Islet of Langerhans (tissue), 1 donor: ENCODE measurements around the gene MYCN.
"Not testable (repeated sequence)": the region's sequence is repeated elsewhere in the genome, so short reads cannot be mapped to it uniquely, and the experiment has no call there.

ENCODE experiments used
- FAIRE-seq: peaks from one replicate; lab custom pipeline; 2011; peaks lifted over from hg19 to GRCh38; lab: Jason Lieb, UNC

The MYCN gene

DNA sequence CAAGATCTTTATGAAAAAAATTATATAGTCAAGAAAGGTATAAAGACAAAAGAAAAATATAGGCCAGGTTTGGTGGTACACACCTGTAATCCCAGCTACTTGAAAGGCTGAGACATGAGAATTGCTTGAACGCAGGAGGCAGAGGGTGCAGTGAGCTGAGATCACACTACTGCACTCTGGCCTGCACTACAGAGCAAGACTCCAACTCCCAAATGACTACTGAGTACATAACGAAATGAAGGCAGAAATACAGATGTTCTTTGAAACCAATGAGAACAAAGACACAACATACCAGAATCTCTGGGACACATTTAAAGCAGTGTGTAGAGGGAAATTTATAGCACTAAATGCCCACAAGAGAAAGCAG, 19.8 kb downstream of the MYCN start:
- FAIRE-seq, result not testable (repeated sequence)

DNA sequence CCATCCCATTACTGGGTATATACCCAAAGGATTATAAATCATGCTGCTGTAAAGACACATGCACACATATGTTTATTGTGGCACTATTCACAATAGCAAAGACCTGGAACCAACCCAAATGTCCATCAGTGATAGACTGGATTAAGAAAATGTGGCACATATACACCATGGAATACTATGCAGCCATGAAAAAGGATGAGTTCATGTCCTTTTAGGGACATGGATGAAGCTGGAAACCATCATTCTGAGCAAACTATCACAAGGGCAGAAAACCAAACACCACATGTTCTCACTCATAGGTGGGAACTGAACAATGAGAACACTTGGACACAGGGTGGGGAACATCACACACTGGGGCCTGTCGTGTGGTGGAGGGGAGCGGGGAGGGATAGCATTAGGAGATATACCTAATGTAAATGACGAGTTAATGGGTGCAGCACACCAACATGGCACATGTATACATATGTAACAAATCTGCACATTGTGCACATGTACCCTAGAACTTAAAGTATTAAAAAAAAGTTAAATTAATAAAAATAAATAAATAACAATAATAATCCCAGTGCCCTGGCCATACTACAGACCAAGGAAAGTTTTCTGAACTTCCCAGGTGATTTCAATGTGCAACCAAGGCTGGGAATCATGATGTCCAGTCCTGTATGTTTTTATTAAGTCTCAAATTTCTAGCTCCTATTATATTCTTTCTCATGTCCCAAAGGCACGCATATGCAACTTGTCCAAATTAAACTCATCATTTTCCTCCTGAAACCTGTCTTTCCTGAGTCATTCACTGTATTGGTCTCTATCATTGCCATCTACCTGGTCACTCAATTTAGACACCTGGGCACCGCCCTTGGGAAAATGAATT, 23.0 kb downstream of the MYCN start:
- FAIRE-seq, result not testable (repeated sequence)

DNA sequence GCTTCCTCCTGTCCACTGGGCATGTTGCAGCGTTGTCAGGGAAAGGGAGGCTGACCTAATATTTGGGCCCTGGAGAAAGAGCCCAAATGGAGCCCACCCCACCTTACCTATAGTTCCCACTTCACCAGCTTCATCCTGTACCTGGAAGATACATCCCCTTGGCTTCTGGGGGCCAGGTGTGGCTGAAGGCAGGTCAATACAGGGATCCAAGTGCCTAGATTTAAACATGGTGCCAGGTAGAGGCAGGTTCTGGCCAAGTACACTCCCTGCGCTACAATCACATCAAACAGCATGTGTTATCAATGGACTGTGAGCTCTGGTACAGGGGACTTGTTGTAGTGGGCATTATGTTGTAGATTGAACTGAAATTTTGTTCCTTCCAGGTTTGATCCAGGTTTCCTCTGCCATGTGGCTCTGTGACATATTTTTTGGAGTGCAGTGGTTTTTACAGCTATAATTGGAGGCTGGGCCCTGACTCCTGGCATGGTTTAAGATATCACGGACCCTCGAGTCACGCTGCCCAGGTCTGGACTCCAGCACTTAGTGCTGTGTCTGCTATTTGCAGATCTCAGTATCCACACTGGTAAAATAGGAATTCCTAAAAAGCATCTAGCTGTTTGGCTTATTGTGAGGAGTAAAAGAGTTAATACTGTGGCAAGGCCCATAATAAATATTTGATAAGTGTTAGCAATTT, 23.8 kb downstream of the MYCN start:
- FAIRE-seq, result no peak

DNA sequence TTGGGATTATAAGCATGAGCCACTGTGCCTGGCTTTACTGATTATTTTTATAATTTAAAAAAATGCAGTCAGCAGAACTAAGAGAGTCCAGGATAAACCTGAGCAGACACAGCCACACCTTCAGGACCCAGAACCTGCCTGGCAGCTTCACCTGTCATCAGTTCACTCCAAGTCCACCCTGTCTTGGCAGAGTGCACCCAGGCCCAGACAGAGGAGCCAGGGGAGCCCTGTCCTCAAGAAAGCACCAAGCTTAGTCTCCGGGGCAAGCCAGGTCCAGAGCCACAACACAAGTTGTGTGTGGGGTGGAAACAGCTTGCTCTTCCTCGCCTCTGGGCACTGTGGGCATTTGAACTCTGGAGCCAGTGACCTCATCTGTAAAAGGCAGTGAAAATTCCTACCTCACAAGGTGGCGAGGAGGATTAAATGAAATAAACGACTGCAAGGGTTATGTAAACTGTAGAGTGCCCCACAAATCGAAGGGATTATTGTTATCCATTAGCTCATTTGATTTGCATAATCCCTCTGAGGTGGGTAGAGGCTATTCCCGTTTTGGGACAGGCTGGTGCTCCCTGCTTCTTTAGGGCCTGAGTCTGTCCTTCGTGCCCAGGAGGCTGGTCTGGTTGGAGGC, 24.7 kb downstream of the MYCN start:
- no peak for FAIRE-seq

DNA sequence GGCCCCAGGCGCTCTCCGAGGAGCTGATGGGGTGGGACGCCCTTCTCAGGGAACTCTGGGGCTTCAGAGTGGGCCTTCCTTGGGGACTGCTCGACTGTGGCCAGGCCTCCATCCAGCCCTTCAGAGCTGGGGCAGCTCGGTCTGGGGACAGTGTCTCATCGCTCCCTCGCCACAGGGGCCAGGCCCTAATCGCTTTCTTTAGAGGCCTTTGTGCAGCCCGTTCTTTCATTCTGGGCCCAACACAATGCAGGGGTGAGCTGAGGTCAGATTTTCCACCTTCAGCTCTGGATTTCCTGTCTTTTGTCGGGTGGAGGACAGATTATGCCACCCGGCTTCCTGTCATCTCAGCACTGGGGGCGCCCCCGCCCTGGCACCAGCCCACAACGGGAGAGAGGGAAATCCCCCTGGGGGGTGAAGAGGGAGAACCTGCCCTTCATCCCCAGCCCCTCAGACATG, 25.2 kb downstream of the MYCN start:
- FAIRE-seq, result no peak

DNA sequence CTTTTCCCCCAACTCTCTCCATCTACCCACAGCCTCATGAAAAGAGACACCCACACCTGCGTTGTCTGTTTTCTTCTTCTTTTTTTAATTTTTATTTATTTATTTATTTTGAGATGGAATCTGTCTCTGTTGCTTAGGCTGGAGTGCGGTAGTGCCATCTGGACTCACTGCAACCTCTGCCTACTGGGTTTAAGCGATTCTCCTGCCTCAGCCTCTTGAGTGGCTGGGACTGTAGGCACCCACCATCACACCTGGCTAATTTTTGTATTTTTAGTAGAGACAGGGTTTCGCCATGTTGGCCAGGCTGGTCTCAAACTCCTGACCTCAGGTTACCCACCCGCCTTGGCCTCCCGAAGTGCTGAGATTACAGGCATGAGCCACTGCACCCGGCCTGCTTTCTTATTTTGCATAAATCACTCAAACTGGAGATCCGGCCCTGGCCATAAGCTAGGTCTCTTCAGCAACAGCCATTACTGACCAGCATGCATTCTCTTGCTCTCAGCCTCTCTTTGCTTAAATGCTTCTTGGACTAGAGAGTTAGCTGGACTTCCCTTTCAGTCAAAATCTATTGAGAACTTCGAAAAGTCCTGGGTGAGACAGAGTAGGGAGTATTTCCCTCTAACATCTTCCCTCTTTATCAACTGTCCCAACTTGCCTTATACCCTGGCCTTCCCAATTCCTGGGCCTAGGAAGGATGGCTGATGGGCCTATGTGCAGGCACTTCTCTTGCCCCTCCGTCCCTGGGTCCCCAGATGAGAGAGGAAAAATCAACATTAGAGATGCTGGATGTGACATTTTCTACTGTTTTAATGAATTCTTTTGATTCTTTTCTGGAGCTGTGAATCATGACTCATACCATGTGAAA, 27.3 kb downstream of the MYCN start:
- FAIRE-seq, result no peak

DNA sequence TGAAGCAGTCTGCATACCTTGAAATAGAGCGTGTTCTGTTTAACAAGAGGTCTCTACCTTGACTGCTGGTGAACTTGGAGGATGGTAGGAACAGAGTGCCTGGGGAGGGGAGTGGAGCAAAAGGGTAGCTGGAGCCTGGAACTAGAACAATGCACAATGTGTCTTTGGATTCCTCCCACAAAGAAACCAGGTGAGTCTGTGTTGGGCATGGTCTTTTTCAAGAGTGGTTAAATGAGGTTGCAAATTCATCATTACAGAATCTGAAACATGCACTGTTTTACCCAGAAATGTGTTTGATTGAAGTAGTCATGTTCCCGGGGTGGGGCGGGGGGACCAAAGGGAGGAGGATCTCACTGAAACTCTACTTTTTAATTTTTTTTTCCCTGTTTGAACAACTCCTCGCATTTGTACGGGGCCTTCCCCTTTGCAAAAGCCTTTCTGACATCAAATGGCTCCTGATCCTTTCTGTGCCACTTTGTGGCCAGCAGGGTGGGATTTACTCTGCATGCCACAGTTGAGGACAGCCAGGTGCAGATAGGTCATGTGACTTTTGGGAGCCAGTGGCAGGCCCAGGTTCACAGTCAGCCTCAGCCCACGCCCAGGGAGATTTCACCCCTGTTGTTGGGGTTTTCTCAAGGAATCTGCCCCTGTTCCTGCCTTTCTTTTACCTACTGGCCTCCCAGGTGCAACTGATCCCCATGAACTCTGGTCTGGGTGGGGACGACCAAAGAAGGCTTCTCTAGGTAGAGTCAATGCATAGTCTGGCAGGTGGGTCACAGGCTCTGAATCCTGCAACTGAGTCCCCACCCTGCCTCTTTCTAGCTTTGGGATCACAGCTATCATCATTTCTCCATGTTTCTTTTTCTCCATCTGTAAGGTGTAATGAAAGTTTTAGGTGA, 28.2 kb downstream of the MYCN start:
- no peak for FAIRE-seq

DNA sequence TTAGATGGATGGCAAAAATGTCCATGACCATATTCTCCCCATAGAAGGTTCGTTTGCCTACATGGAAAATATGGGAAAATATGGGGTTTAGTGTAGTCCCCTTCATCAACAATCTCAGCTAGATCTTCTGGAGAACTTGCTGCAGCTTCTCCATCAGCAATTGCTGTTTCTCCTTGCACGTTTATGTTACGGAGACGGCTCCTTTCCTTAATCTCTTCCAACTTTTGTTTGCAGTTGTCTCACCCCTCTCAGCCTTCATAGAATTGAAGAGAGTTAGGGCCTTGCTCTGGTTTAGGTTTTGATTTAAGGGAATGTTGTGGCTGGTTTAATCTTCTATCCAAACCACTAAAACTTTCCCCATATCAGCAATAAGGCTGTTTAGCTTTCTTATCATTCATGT, 28.9 kb downstream of the MYCN start:
- no peak for FAIRE-seq

DNA sequence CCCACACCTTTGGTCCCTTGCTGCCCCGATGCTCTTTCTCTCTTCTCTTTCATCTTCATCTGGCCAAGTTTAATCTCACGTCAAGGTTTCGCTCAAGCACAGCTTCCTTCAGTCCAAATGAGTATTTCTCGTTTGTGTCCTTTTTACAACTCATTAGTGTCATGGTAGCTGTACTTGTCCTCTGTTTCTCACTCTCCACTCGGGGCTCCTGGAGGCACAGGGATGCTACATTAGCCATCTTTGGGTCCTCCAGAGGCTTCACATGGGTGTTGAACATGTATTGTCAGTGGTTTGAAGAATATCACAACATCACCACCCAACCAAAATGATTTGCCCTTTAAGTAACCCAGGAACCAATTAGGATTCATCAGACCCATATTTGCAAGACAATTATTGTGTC, 30.4 kb downstream of the MYCN start:
- FAIRE-seq, result no peak

DNA sequence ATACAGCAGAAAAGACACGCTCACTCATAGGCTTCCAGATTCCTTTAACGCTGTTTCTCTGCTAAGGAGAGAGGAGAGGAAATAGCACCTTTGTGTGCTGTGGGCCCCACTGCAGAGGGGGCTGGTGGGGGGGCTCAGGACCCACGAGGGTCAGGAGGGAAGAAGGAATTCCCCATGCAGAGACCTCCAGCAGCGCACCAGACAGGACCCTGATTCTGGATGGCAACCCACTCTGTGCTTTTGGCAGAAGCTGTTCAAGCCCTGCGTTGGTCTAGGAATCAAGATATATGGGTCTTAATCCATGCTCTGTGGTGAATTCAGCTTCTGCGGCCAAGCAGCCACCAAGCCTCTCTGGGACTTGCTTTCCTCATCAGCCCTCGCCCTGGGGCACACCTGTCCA, 31.0 kb downstream of the MYCN start:
- no peak for FAIRE-seq

DNA sequence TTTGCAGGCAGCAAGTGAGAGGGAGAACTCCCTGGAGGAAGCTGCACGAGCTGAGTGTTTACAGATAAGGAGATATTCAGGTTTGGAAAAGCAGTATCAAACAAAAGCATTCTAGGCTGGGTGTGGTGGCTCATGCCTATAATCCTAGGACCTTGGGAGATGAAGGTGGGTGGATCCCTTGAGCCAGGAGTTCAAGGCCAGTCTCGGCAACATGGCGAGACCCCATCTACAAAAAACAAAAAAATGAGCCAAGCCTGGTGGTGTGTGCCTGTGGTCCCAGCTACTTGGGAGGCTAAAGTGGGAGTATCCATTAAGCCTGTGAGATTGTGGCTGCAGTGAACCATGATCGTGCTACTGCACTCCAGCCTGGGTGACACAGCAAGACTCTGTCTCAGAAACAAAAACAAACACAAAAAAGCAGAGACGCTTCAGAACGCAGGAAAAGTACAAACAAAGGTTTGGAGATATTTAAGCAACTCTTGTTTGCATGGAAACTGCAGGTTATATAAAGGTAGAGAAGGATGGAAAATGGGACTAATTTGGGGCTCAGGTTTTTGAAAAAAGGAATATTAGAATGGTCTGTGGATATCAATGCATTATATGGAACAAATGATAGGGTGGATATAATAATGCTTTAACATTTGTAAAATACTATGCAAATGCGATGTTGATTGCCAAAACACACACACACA, 31.6 kb downstream of the MYCN start:
- FAIRE-seq, result no peak

DNA sequence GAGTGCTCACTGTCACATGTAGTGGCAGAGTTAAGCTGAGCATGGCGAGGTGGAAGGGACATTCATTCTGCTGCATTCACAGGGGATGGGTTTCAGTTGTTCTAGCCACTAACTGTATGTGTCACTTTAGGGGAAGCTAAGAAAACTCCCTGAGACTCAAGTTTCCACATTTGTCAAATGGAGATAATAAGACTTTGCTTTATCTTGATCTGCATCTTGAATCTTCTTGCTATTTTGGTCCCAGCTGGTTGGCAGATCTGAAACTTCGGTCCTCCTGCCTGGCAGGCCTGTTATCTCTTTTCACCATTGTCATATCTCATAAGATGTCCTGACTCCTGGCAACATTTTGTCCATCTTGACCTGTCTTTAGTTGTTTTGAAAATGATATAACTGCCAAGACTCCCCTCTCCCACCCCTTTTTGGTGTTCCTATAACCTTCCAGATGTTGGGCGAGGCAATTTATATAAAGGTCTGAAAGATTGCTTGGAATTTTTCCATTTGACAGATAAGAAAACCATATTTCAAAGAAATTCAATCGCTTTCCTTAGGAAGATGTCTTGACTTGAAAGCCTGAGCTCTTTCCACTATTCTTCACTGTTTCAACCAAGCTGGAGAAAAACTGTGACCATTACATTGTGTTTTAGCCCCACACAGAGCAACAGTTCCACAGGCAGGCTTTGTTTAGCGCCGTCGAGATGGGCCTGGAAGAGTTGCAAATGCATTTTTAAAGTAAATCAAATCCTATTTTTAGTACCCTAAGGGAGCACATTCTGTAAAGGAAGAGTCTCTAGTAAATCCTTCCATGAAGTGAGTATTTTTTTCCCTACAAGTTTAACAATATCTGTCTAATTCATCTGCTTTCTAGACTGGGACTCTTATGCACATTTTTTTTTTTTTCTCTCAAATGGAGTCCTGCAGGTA, 33.4 kb downstream of the MYCN start:
- no peak for FAIRE-seq

DNA sequence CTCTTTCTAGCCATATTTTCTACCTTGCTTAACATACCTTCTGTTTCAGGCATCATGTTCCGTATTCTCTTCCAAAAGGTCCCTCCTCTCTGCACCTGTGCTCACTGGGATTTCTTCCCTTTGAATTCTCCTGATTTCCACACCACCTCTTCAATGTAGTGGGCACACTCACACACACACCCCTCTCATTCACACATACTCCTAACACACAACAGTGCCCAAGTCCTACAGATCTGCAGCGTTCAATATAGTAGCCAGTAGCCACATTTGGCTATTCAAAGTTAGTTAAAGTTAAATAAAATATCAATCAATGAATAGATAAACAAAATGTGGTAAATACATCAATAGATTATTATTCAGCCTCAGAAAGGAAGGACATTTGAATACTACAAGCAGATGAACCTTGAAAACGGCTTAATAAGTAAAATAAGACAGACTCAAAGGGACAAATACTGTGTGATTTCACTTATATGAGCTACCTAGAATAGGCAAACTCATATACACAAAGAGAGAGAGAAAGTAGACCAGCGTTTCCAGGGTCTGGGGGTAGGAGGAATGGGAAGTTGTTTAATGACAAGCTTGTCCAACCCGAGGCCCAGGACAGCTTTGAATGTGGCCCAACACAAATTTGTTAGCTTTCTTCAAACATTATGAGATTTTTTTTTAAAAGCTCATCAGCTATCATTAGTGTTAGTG, 34.4 kb downstream of the MYCN start:
- no peak for FAIRE-seq

DNA sequence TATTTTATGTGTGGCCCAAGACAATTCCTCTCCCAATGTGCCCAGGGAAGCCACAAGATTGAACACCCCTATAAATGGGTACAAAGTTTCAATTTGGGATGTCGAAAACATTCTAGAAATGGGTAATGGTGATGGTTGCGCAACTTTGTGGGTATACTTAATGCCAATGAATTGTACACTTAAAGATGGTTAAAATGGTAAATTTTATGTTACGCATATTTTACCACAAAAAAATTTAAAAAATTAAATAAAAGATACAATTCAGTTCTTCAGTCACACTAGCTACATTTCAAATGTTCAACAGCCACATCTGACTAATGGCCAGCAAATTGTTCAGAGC, 34.9 kb downstream of the MYCN start:
- FAIRE-seq, result no peak

DNA sequence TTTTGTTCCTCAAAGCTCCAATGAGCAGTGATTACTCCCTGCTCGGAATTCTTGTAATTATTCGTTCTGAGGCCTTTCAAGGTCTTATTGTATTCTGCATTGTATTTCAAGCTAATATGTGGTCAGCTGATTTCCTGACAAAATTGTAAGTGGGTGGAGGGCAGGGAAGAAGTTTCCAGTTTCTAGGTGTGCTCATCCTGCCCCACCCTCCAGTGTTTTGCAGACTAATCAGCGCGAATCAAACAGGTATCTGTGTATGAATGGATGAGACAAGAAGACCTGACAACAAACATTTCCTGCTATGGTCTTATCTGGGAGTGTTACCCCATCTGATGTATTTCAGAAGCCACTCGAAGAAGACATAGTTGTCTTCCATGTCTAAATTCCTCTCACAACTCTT, 35.3 kb downstream of the MYCN start:
- no peak for FAIRE-seq

DNA sequence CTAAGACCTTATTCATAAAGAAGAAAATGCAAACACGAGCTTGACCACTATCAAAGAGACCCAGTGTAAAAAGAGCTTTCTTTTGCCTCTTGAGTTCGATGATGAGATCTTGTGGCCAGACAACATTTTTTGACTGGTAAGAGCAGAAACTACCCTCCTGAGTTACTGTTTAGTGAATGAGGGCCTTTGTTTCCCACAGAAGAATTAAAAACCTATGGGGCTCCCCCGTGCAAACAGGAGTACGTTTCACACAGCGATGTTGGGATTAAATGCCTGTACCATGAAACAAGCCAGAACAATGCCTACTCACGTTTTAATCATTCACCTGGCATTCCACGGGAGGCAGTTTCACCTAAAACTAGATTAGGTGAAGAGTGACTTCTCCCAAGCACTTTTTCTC, 36.0 kb downstream of the MYCN start:
- no peak for FAIRE-seq

DNA sequence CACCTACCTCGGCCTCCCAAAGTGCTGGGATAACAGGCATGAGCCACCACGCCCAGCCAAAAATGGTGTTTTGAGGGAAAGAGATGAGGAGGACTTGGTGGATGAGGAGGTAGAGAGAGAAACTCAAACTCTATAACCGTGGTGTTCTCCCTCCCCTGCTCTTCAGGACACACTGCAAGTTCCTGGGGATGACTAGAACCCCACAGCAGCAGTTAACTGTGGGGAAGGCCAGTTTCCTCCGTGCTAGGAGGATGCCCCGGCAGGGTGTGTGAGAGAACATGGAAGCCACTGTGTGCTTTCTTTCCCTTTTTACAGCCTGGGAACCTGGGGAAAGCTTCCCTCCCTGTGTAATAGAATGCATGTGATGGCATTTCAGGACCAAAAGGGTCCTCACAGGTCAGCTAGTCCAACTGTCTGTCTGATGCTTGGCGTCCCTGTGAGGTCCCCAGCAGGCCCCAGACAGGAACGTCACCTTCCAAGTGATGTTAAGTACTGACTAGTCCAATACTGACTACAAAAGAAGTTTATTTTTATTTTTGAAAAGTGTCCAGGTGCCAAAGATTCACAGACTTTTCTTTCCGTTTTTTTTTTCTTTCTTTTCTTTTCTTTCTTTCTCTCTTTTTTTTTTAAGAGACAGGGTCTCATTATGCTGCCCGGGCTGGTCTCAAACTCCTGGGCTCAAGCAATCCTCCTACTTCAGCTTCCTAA, 38.9 kb downstream of the MYCN start:
- FAIRE-seq, result no peak
